ENCODE data around the gene CIBAR2.
A peak's percentile ranks its signal among the peaks of the same experiment; 100 is the strongest.

Gene CIBAR2

DNA sequence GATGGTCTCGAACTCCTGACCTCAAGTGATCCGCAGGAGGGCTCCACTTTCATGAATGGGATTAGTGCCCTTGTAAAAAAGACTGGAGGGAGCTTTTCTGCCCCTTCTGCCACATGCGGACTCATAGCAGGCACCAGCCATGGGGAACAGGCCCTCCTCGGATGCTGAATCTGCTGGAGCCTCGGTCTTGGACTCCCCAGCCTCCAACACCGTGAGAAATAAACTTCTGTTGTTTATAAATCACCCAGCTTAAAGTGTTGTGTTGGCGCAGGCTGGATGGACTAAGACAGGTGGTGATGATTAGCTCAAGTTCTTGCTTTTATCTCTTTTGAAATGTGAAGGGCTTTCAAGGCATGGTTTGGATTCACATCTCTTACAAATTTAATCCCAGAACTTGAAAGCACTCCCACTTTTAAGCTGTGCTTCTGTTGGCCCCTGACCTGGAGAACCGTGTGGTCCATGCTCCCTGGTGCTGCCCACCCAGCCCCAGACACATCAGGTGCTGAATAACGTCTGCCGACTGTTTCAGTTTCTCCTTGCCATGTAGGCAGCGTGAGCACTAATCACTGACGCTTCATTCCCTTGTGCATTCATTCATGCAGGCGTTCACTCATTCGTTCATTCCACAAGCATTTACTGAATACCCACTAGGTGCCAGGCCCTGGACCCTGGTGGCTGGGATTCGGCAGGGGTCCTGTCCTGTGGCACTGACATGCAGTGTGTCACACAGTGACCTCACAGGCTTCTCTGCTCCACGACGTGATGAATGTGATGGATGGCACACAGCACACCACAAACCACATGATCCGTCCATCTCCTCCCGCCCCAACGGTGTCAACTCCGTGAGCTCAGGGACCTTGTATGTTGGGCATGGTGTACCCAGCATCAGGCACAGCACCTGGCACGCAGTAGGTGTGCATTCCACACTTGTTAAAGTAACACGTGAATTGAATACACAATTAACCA is 8.9 kb downstream of the CIBAR2 start:
- no peak for DNase-seq (ENCODE audit: low read depth)

DNA sequence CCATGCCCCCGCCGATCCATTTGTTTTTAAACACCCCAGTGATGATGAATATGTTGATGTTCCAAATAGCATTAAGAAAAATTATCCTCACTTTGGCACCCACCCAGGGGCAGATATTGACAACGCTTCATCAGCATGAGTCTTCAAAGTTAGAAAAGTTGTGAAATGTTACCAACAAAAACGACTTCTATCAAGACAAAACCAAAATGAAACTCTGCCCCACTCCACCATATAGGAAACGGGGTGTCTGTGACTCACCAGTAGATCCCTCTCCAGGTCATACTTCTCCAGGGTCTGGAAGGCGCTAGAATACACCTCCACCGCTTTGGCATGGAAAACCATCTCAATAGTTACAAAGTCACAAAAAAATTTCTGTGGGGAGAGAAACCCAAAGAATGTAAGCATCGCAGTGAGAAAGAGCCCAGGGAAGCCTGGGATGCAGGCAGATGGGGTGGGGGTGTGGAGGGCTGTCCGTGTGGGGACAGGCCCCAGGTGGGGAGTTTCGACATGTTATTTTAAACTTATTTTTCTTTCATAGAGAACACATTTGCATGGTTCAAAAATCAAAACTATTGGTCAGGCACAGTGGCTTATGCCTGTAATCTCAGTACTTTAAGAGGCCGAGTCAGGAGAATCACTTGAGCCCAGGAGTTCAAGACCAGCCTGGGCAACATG is 10.2 kb downstream of the CIBAR2 start:
- DNase-seq (ENCODE audit: low read depth), result no peak

DNA sequence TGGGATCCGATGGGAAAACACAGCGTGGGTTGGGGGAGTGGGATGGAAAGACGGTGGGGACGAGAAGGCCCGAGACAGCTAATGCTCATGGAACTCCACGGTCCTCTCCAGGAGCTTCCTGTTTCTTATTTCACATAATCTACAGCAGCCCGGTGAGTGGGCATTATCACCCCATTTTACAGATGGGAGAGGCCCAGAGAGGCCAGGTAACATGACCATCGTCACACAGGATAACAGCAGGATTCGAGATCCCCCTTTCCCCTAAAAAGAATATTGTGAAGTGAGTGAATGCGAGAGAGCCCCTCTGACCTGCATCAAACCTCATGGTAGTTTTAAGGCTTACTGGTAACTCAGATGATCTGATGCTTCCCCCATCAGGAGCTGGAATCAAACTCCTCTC is 12.0 kb downstream of the CIBAR2 start:
- DNase-seq (ENCODE audit: low read depth), result no peak

DNA sequence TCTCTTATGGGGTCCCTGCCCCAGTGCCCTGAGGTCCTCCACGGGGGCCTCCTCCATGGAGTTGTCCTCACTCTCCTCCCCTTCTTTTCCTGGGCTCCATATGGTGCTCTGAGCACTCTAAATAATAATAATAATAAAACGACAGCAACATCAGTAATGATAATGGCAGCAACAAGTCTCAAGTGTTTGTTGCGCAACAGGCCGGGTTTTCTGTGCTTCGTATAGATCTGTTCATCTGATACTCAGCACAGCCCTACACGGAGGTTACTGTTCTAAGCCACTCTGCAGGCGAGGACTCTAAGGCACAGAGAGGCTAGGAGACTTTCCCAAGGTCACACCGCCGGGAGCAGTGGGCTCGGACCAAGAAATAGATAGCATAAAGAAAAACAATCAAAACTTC is 13.7 kb downstream of the CIBAR2 start:
- no peak for DNase-seq (ENCODE audit: low read depth)

DNA sequence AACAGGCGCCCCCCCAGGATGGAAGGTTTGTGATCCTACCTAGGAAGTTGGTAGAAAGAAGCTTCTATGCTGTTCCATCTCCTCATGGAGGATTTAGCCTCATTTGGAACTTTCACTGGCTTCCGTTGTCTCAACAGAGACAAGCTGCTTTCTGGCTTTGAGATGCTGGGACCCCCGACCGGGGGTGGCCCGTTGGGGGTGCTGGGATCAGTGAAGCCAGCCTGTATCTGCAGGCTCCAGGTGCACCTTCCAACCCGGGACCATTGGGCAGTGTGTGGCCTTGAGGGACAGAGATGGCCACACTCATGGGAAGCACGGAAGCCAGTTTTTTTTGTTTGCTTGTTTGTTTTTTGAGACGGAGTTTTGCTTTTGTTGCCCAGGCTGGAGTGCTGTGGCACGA is 15.4 kb downstream of the CIBAR2 start:
- DNase-seq (ENCODE audit: low read depth), result no peak

DNA sequence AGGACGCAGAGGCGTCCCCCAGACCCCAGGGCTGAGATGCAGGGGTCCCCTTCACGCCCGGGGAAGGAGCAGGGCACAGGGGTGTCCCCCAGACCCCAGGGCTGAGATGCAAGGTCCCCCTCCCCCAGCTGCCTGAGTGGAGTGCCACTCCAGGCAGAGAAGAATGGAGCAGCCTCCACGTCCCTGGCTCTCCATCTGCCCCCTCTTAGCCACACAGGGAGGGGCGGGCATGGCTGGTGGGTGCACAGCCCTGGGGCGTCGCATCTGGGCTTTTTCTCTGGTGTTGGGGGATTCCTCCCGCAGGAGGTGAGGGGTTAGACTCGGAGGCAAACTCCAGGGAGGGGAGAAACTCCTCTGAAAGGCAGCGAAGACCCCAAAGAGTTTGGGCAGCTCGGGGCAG is 17.5 kb downstream of the CIBAR2 start:
- DNase-seq (ENCODE audit: low read depth), result no peak

DNA sequence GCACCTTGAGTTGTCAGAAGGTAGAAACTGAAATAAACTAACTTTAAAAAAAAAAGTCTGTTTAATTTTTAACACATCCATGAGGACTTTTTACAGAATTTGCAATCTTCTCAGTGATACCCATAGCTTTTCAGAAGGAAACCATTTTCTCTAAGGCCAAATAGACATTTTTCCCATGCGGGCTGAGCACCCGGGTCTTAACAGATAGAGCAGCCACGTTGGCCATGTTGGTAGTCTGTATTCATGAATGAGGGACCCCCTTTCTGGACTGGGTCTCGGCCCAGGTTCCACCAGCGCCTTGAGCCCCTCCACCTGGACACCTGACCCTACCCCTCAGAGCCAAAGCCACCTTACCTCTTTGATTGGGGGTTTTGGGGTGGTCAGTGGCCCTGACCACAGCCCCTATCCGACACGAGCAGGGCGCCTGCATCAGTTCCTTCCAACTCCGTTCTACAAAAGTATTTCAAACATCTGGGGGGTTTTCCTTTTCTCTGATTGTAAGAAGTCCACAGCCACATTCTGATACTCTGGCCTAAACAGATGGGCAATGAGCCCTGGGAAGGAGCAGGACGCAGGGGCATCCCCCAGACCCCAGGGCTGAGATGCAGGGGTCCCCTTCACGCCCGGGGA is 18.0 kb downstream of the CIBAR2 start:
- DNase-seq (ENCODE audit: low read depth), result no peak

DNA sequence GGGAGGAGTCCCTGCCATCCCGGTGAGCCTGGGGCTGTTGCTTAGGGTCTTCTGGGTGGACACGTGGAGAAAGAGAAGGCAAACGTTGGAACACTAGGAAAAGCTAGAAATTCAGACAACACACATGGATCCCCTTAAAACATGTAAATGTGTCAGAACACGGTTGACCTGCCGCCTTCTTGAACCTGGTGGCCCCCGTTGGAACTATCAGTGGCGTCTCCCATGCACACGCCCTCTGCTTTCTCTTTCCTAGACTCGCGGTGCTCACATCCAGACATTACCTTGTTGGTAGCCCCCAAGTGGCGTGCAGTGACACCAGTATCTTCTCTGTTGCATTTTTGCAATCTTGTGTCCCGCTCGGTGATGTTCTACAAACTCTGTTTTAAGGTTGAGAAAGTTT is 18.6 kb downstream of the CIBAR2 start:
- no peak for DNase-seq (ENCODE audit: low read depth)

DNA sequence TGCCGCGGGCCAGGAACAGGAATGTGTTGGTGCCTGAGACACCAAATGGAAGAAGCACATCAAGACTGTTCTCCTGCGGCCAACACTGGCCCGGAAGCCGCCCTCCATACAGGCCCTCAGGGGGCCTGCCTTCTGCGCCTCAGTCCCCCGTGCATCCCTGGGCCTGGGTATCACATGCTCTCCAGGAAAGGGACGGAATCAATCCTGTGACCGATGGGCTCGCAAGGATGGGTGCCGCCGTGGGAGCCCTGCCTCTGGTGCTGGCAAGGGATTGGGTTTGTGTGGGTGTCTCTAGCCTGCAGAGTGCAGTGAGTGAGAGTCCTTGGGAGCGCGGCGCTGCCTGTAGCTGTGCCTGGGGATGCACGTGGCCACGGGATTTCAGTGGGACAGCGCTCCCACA is 19.4 kb downstream of the CIBAR2 start:
- DNase-seq (ENCODE audit: low read depth), result no peak

DNA sequence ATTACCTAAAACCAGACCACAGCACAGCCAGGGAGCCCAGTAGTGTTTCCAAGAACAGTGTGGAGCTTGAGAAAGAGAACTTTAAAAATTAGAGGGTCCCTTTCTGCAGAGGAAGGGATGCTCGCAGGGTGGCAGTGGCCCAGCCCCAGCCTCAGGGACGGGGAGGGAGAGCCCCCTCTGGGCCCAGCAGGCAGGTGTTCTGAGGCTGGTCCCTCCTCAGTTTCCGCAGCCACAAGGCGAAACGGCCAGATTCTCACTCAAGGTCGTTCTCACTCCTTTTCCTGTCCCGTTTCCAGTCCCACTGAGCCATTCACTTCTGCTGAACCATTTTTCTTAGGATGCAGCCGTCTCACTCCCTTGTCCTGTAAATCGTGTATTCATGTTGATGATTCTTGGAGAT is 20.0 kb downstream of the CIBAR2 start:
- DNase-seq (ENCODE audit: low read depth), result no peak

DNA sequence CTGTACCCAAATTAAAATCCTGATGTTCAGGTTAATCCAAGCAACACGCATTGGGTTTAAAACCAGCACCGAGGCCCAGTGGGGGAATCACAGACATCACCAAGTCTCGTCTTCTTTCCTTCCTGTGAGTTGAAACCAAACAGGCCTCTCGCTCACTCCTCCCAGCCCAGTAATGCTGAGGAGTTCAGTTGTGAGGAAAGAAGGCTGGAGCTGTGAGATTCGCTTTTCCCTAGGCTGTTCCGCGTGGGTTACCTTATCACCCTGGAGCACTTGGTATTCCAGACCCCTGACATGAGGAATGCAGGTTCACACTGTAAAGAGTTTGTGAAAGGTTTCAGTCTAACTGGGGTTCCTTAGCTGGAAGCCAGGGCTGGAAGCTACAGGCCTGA is 20.8 kb downstream of the CIBAR2 start:
- no peak for DNase-seq (ENCODE audit: low read depth)

DNA sequence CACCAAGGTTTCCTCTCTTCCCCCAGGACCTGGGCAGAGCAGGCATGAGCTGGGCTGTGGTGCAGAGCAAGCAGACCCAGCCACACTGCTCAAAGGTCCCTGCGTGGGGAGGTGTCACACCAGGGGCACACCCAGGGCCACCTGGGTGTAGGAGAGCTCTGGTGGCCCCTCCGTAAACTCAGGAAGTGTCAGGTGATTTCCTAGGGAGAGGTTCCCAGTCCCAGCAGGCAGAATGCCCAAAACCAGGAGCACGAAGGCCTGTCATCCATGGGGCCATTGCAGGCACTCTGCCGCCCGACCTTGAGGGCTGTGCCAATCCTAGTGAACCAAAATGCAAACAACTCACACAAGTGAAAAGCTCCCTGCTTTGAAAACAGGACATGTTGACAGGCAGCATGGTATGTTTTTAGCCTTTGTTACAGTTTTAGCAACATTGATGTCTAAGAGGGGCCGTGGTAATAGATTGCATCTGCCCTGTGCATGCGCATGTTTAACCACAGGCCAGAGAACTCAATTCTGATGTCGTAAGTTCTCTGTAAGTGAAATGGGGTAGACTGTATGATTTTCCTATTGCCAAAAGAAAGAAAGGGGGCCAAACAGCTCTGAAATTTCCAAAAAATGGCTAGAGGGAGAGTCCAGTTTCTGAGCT is 21.3 kb downstream of the CIBAR2 start:
- no peak for DNase-seq (ENCODE audit: low read depth)

DNA sequence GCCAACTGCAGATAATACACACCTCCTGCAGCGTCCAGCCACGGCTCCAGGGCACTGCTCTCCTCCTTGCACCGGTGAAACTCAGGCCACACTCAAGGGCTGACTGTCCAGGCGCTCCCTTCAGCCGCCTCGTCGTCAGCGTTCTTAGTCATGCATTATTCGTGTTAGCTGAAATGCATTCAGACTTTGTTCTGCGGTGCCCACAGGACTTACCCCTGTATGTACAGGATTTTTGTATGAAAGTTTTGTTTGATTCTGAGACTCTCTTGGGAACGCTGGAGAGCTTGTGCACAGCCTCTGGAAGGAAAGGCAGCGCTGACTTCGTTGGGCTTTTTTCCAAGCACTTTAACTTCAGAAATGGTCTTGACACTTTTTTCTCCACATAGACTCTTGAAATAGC is 22.1 kb downstream of the CIBAR2 start:
- no peak for DNase-seq (ENCODE audit: low read depth)

DNA sequence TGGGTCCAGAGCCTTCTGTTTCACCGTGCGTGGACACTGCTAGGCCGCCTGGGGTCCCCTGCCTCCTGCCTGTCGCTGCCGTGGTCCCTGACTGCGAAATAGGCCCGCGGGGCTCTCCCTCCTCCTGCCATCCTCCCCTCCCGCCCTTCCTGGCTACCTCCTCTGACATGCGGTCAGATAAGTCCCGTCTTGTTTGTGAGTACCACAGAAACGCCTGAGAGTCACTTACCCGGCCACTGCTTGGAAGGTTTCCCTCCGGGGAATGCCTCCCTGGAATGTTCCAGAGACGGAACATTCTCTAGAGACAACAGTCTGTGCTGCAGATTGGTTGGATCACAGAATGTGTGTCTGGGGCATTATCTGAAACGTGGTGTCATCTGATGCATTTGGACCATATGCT is 22.7 kb downstream of the CIBAR2 start:
- DNase-seq (ENCODE audit: low read depth), result no peak

DNA sequence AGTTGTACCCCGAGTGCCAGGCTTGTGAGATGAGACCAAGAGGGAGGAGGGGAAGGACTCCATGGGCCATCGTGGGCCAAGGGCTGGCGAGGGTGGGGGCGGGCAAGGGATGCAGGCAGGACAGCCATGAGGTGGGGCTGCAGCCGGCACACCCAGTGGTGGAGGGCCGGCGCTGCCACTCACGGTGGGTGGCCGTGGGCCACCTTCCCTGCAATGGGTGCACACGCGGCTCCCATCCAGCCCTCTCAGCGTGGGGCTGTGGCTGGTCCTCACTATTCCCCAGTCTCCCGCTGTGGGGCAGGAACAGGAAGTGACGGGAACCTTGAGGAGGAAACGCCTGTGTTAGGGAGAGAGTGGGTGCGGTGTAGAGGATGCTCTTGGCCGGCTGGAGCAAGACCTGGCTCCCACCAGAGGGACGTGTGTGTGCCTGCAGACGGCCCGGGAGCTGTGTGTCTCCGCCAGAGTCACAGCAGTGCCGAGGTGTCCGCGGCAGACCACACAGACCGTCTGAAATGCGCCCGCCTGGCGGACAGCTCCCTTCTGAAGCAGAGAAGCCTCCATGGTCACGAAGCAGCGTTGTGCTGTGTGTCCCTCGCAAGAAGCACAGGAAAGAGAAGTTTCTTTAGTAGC is 23.6 kb downstream of the CIBAR2 start:
- no peak for DNase-seq (ENCODE audit: low read depth)

DNA sequence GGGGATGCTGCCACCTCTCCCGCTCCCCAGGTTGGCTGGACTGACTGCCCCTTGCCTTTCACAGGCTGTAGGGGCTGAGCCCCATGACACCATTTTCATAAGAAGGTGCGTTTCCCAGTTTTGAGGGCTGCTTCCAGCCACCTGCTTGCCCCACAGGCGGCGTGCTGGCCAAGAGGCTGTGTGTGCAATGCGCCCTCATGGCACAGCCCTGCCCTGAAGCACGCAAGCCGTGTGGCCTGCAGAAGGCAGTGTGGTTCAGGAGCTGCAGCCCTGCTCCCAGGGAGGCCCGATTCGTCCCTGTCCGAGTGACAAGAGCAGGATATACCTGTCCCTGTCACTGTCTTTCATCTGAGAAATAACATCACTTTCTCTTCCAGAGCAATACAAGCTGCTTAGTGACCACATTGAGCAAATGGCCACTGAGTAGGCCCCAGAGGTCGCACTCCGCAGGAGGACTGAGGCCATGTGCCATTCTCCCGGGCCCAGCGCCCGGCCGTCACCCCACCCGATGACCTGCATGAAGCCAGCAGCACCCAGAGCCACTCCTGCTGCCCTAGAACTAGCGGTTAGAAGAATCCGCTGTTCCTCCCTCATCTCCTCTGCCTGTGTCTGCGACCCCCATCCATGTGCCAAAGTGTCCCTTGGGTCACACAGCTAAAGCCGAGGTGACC is 24.2 kb downstream of the CIBAR2 start:
- DNase-seq (ENCODE audit: low read depth), result no peak

DNA sequence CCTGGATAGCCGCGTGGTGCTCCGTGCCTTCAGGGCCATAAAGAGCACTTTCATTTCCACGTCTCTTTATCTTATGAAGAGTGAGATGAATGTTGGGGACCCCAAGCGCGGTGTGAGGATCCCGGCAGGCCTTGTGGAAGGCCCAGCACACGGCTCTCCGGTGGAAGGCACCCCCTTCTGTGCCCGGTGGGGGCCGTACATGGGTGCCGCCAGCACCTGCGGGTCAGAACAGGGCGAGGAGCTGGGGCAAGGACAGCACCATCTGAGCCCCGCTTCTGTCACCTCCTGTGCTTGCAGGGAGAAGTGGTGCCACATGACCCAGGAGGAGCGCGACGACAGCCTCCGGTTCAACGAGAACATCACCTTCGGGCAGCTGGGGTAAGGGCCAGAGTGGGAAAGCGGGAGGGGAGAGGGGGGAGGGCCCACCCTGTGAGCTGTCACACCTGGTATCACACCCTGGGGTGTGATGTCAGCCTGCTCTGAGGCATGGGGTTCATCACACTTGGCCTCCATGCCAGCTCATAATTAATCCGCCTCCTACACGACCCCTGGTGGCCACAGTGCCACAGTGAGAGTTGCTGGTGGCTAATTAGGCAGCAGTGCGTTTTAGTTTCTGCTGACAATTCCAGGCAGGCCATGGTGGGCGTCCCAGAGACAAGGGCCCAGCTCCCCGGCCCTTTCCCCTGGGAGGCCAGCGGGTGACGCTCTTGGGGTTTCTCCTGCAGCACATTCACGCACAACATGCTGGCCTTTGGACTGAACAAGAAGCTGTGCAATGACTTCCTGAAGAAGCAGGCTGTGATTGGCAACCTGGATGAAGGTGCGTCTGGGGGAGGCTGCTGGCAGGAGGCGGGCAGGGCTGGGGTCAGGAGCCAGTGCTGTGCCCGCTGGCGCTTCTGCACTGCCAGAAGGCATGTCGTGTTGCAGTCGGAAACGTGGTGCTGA is 25.7 kb downstream of the CIBAR2 start:
- DNase-seq (ENCODE audit: low read depth), result peak; percentile 54

DNA sequence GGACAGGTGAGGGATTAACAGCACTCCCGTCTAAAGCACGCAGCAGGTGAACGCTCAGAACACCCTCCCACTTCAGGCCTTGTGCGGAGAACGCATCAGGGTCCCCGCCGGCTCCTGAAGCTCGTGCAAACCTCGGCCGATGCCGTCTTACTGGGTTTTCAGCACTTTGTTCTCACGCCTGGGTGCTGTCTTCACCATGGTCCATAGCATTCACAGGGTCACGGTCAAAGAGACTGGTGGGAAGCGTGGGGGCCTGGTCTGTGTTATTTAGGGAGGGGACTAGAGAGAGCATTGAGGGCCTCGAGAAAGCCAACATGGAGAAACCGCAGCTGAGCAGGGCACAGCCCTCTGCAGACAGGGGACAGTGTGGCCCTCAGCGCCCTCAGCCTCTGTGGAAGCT is 26.6 kb downstream of the CIBAR2 start:
- DNase-seq (ENCODE audit: low read depth), result no peak

DNA sequence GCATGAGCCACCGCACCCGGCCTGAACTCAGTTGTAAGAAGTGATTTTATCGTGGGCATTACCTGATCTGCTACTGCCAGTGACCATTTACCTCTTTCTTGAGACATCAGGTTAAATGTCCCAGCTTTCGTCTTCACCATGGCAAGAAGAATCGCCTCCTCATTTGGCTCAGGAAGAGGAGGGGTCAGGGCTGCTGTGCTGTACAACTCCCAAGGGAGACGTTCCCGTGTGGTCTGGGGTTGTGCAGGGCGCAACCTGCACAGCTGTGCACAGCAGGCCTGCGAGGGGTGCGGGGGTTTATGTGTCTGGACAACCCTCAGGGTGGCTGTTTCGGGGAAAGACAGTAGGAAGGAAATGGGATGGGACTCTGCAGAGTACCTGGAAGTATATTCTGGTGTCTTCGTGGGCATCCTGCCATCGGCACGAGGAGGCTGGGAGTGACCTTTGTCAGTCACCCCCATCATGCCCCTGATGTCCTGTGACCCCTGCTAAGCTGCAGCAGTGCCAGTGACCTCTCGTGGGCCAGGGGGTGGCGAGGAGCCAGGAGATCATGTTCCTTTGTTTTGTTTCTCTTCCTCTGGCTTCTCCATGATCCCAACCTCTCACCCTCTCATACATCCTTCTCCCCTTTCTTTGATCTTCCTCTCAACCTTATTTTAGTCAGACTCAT is 27.3 kb downstream of the CIBAR2 start:
- no peak for DNase-seq (ENCODE audit: low read depth)

Measured in stimulated activated CD8-positive, alpha-beta memory T cell treated with anti-CD3 and anti-CD28 coated beads, Interleukin-12 subunit alpha, Interleukin-12 subunit beta, amount 100 ng/mL, for 4 hours (primary cell).